ENCODE results near the gene ERC2.
"Not testable (repeated sequence)": the region's sequence is repeated elsewhere in the genome, so short reads cannot be mapped to it uniquely, and the experiment has no call there.

The ERC2 gene

DNA sequence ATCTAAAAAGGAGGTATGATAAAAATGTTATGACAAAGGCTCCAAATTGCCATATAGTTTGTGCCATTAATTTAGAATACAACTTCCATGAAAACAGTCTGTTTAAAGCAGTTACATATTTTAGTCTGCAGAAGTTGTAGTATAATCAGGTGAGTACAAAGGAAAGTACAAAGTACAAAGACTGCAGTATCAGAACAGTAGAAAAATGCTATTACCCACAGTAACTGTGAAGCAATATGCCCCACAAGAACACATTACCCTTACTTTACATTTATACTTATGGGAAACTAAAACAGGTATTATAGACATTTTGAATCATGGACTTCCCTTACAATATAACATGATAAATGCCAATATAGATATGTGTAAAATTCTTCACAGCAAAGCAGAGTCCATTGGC lies 398.5 kb downstream of the ERC2 start:
- H3K27me3 ChIP-seq (ENCODE audit: control insufficient read depth in 1 of 2, insufficient read depth in 2 of 2, low read length in 2 of 2), result no peaks in the 10 kb centered on the region
- no peak overlapping the region for H3K4me3 ChIP-seq (ENCODE audit: low read depth in 1 of 2, low read length in 2 of 2)
- no peaks in the 10 kb centered on the region for H3K9me3 ChIP-seq (ENCODE audit: control insufficient read depth in 1 of 2, low read length in 2 of 2)
- no peak overlapping the region for H3K27ac ChIP-seq (ENCODE audit: low read depth, low read length)
- no peak overlapping the region for H3K9ac ChIP-seq (ENCODE audit: low read depth in 1 of 2, low read length in 2 of 2)
- no peaks in the 10 kb centered on the region for H3K4me1 ChIP-seq (ENCODE audit: control insufficient read depth in 1 of 2, insufficient read depth in 2 of 2, low read length in 2 of 2)
- no peaks in the 10 kb centered on the region for H3K36me3 ChIP-seq (ENCODE audit: control insufficient read depth in 1 of 2, insufficient read depth in 2 of 2, low read length in 2 of 2)

DNA sequence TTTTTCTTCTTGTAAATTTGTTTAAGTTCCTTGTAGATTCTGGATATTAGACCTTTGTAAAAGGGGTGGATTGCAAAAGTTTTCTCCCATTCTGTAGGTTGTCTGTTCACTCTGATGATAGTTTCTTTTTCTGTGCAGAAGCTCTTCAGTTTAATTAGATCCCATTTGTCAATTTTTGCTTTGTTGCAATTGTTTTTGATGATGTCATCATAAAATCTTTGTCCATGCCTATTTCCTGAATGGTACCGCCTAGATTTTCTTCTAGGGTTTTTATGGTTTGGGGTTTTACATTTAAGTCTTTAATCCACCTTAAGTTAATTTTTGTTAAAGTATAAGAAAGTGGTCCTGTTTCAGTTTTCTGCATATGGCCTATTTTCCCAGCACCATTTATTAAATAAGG lies 401.9 kb downstream of the ERC2 start:
- H3K4me1 ChIP-seq (ENCODE audit: control insufficient read depth in 1 of 2, insufficient read depth in 2 of 2, low read length in 2 of 2); H3K9ac ChIP-seq (ENCODE audit: low read depth in 1 of 2, low read length in 2 of 2); H3K27me3 ChIP-seq (ENCODE audit: control insufficient read depth in 1 of 2, insufficient read depth in 2 of 2, low read length in 2 of 2); H3K36me3 ChIP-seq (ENCODE audit: control insufficient read depth in 1 of 2, insufficient read depth in 2 of 2, low read length in 2 of 2); H3K9me3 ChIP-seq (ENCODE audit: control insufficient read depth in 1 of 2, low read length in 2 of 2); H3K4me3 ChIP-seq (ENCODE audit: low read depth in 1 of 2, low read length in 2 of 2); H3K27ac ChIP-seq (ENCODE audit: low read depth, low read length): not testable (repeated sequence)

DNA sequence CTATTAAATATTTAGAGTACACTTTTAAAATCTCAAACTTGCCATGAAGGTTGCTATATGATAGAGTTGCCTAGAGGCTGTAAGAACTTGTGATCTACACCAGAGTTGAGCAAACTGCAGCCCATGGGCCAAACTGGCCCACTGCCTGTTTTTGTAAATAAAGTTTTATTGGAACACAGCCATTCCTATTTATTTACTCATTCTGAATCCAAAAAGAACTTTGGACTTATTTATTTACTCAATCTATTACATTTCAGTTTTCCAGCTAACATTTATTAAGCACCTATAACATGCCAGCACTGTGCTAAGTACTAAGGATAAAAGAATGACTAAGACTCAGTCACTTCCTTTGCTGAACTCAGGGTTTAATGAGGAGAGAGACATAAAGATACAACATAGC lies 403.6 kb downstream of the ERC2 start:
- Histone ChIP-seq H3K9me3 (ENCODE audit: control insufficient read depth in 1 of 2, low read length in 2 of 2) (no peaks in the 10 kb centered on the region), H3K36me3 (ENCODE audit: control insufficient read depth in 1 of 2, insufficient read depth in 2 of 2, low read length in 2 of 2) (no peaks in the 10 kb centered on the region), H3K4me3 (ENCODE audit: low read depth in 1 of 2, low read length in 2 of 2) (no peak overlapping the region), H3K4me1 (ENCODE audit: control insufficient read depth in 1 of 2, insufficient read depth in 2 of 2, low read length in 2 of 2) (no peaks in the 10 kb centered on the region), H3K9ac (ENCODE audit: low read depth in 1 of 2, low read length in 2 of 2) (no peak overlapping the region), H3K27me3 (ENCODE audit: control insufficient read depth in 1 of 2, insufficient read depth in 2 of 2, low read length in 2 of 2) (no peaks in the 10 kb centered on the region), H3K27ac (ENCODE audit: low read depth, low read length) (no peak overlapping the region)

- no peaks in the 10 kb centered on the region for H3K36me3 ChIP-seq (ENCODE audit: control insufficient read depth in 1 of 2, insufficient read depth in 2 of 2, low read length in 2 of 2)
- H3K9ac ChIP-seq (ENCODE audit: low read depth in 1 of 2, low read length in 2 of 2), result no peak overlapping the region
- no peaks in the 10 kb centered on the region for H3K27me3 ChIP-seq (ENCODE audit: control insufficient read depth in 1 of 2, insufficient read depth in 2 of 2, low read length in 2 of 2)
- no peak overlapping the region for H3K4me3 ChIP-seq (ENCODE audit: low read depth in 1 of 2, low read length in 2 of 2)
- H3K9me3 ChIP-seq (ENCODE audit: control insufficient read depth in 1 of 2, low read length in 2 of 2), result no peaks in the 10 kb centered on the region
- no peak overlapping the region for H3K27ac ChIP-seq (ENCODE audit: low read depth, low read length)
- H3K4me1 ChIP-seq (ENCODE audit: control insufficient read depth in 1 of 2, insufficient read depth in 2 of 2, low read length in 2 of 2), result no peaks in the 10 kb centered on the region
Observed at GRCh38 chr3:56061279-56061626, 407.0 kb downstream of the ERC2 start.

DNA sequence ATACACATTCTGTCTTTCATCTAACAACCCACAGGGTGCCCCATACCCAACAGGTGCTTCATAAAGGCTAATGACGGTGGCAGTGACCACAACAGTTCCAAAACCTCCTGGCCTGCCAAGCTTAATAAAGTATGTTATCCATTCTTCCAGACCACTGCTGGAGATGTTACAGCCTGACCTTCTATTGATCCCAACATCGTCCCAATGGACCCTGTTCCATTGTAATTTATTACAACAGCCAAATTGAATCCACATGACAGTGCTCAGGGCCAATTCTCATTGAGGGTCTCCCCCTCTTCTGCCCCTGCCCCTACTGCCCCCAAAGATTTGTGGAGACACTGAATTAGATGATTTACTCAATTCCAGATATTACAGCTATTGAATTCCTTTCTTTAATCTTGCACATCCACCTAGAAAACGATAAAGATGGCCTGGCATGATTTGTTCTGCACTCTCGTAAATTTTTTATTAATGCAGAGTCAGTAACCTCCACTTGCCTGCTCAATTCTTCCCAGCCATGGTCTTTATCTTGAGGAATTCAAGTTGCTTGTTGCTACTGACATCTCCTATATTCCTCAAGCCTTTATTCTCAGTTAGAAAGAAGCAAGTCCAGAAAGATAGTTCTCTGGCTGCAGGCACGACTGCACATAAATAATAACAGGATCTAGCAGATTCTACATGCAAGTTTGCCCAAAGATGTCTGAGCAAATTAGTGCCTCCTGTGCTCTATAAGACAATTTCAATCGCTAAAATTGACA lies 407.6 kb downstream of the ERC2 start:
- H3K4me1 ChIP-seq (ENCODE audit: control insufficient read depth in 1 of 2, insufficient read depth in 2 of 2, low read length in 2 of 2), result no peaks in the 10 kb centered on the region
- H3K4me3 ChIP-seq (ENCODE audit: low read depth in 1 of 2, low read length in 2 of 2), result no peak overlapping the region
- no peak overlapping the region for H3K27ac ChIP-seq (ENCODE audit: low read depth, low read length)
- H3K9me3 ChIP-seq (ENCODE audit: control insufficient read depth in 1 of 2, low read length in 2 of 2), result no peaks in the 10 kb centered on the region
- H3K36me3 ChIP-seq (ENCODE audit: control insufficient read depth in 1 of 2, insufficient read depth in 2 of 2, low read length in 2 of 2), result no peaks in the 10 kb centered on the region
- no peak overlapping the region for H3K9ac ChIP-seq (ENCODE audit: low read depth in 1 of 2, low read length in 2 of 2)
- no peaks in the 10 kb centered on the region for H3K27me3 ChIP-seq (ENCODE audit: control insufficient read depth in 1 of 2, insufficient read depth in 2 of 2, low read length in 2 of 2)

DNA sequence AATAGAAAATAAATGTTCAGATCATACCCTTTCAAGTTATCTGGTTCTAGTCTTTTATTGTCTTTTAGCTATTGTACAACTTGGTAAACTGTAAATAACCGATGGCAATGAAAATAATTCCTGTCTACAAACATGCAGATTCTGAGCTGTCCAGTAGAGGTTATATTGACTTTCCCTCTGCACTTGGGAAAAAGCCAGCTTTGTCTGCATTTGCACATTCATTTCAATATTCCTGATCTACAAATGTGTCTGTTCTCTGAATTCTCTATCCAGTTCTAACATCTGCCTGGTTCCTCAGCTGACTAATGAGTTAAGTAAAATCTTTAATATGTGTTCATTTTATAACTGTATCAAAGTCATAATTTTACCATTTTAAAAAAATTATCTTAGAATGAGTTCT lies 408.5 kb downstream of the ERC2 start:
- H3K4me1 ChIP-seq (ENCODE audit: control insufficient read depth in 1 of 2, insufficient read depth in 2 of 2, low read length in 2 of 2), result no peaks in the 10 kb centered on the region
- no peaks in the 10 kb centered on the region for H3K36me3 ChIP-seq (ENCODE audit: control insufficient read depth in 1 of 2, insufficient read depth in 2 of 2, low read length in 2 of 2)
- H3K9me3 ChIP-seq (ENCODE audit: control insufficient read depth in 1 of 2, low read length in 2 of 2), result no peaks in the 10 kb centered on the region
- H3K4me3 ChIP-seq (ENCODE audit: low read depth in 1 of 2, low read length in 2 of 2), result no peak overlapping the region
- no peaks in the 10 kb centered on the region for H3K27me3 ChIP-seq (ENCODE audit: control insufficient read depth in 1 of 2, insufficient read depth in 2 of 2, low read length in 2 of 2)
- no peak overlapping the region for H3K27ac ChIP-seq (ENCODE audit: low read depth, low read length)
- H3K9ac ChIP-seq (ENCODE audit: low read depth in 1 of 2, low read length in 2 of 2), result no peak overlapping the region

GRCh38 chr3:56055951-56056350 lies 412.3 kb downstream of the ERC2 start:
- Histone ChIP-seq H3K4me3 (ENCODE audit: low read depth in 1 of 2, low read length in 2 of 2) (no peak overlapping the region), H3K9me3 (ENCODE audit: control insufficient read depth in 1 of 2, low read length in 2 of 2) (no peaks in the 10 kb centered on the region), H3K27me3 (ENCODE audit: control insufficient read depth in 1 of 2, insufficient read depth in 2 of 2, low read length in 2 of 2) (no peaks in the 10 kb centered on the region), H3K4me1 (ENCODE audit: control insufficient read depth in 1 of 2, insufficient read depth in 2 of 2, low read length in 2 of 2) (no peaks in the 10 kb centered on the region), H3K36me3 (ENCODE audit: control insufficient read depth in 1 of 2, insufficient read depth in 2 of 2, low read length in 2 of 2) (no peaks in the 10 kb centered on the region), H3K9ac (ENCODE audit: low read depth in 1 of 2, low read length in 2 of 2) (no peak overlapping the region), H3K27ac (ENCODE audit: low read depth, low read length) (no peak overlapping the region)

GRCh38 chr3:56055546-56055945 lies 412.7 kb downstream of the ERC2 start:
- H3K27ac ChIP-seq (ENCODE audit: low read depth, low read length), result no peak overlapping the region

GRCh38 chr3:56054844-56055243 lies 413.4 kb downstream of the ERC2 start:
- H3K9me3 ChIP-seq (ENCODE audit: control insufficient read depth in 1 of 2, low read length in 2 of 2), result no peaks in the 10 kb centered on the region
- H3K9ac ChIP-seq (ENCODE audit: low read depth in 1 of 2, low read length in 2 of 2), result no peak overlapping the region
- H3K27me3 ChIP-seq (ENCODE audit: control insufficient read depth in 1 of 2, insufficient read depth in 2 of 2, low read length in 2 of 2), result no peaks in the 10 kb centered on the region
- H3K27ac ChIP-seq (ENCODE audit: low read depth, low read length), result no peak overlapping the region
- H3K36me3 ChIP-seq (ENCODE audit: control insufficient read depth in 1 of 2, insufficient read depth in 2 of 2, low read length in 2 of 2), result no peaks in the 10 kb centered on the region
- H3K4me1 ChIP-seq (ENCODE audit: control insufficient read depth in 1 of 2, insufficient read depth in 2 of 2, low read length in 2 of 2), result no peaks in the 10 kb centered on the region
- H3K4me3 ChIP-seq (ENCODE audit: low read depth in 1 of 2, low read length in 2 of 2), result no peak overlapping the region

More at GRCh38 chr3:56055546-56055945, 412.7 kb downstream of the ERC2 start:
- no peak overlapping the region for H3K4me3 ChIP-seq (ENCODE audit: low read depth in 1 of 2, low read length in 2 of 2)
- no peaks in the 10 kb centered on the region for H3K9me3 ChIP-seq (ENCODE audit: control insufficient read depth in 1 of 2, low read length in 2 of 2)
- H3K9ac ChIP-seq (ENCODE audit: low read depth in 1 of 2, low read length in 2 of 2), result no peak overlapping the region
- no peaks in the 10 kb centered on the region for H3K4me1 ChIP-seq (ENCODE audit: control insufficient read depth in 1 of 2, insufficient read depth in 2 of 2, low read length in 2 of 2)
- H3K27me3 ChIP-seq (ENCODE audit: control insufficient read depth in 1 of 2, insufficient read depth in 2 of 2, low read length in 2 of 2), result no peaks in the 10 kb centered on the region
- no peaks in the 10 kb centered on the region for H3K36me3 ChIP-seq (ENCODE audit: control insufficient read depth in 1 of 2, insufficient read depth in 2 of 2, low read length in 2 of 2)

GRCh38 chr3:56053727-56054126 lies 414.5 kb downstream of the ERC2 start:
- no peaks in the 10 kb centered on the region for H3K4me1 ChIP-seq (ENCODE audit: control insufficient read depth in 1 of 2, insufficient read depth in 2 of 2, low read length in 2 of 2)
- H3K4me3 ChIP-seq (ENCODE audit: low read depth in 1 of 2, low read length in 2 of 2), result no peak overlapping the region
- H3K27ac ChIP-seq (ENCODE audit: low read depth, low read length), result no peak overlapping the region
- H3K9me3 ChIP-seq (ENCODE audit: control insufficient read depth in 1 of 2, low read length in 2 of 2), result no peaks in the 10 kb centered on the region
- no peaks in the 10 kb centered on the region for H3K36me3 ChIP-seq (ENCODE audit: control insufficient read depth in 1 of 2, insufficient read depth in 2 of 2, low read length in 2 of 2)
- no peaks in the 10 kb centered on the region for H3K27me3 ChIP-seq (ENCODE audit: control insufficient read depth in 1 of 2, insufficient read depth in 2 of 2, low read length in 2 of 2)
- no peak overlapping the region for H3K9ac ChIP-seq (ENCODE audit: low read depth in 1 of 2, low read length in 2 of 2)

DNA sequence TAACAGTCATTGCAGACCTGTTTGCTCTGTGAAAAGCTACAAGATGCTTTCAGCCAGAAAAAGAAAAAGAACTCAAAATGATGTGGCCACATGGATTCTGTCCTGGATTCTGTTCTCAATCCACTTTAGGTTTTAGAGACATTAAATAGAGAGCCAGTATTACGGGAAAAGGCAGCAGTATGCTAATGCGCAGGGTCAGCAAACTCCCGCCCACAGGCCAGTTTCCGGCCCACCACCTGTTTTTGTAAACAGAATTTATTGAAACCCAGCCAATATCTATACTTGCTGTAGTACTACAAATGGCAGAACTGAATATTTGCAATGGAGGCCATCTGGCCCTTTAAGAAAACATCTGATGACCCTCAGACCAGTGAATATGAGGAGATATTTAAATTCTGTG lies 416.1 kb downstream of the ERC2 start:
- Histone ChIP-seq H3K36me3 (ENCODE audit: control insufficient read depth in 1 of 2, insufficient read depth in 2 of 2, low read length in 2 of 2) (no peaks in the 10 kb centered on the region), H3K4me3 (ENCODE audit: low read depth in 1 of 2, low read length in 2 of 2) (no peak overlapping the region), H3K4me1 (ENCODE audit: control insufficient read depth in 1 of 2, insufficient read depth in 2 of 2, low read length in 2 of 2) (no peaks in the 10 kb centered on the region), H3K9ac (ENCODE audit: low read depth in 1 of 2, low read length in 2 of 2) (no peak overlapping the region), H3K27ac (ENCODE audit: low read depth, low read length) (no peak overlapping the region), H3K27me3 (ENCODE audit: control insufficient read depth in 1 of 2, insufficient read depth in 2 of 2, low read length in 2 of 2) (no peaks in the 10 kb centered on the region), H3K9me3 (ENCODE audit: control insufficient read depth in 1 of 2, low read length in 2 of 2) (no peaks in the 10 kb centered on the region)
